GM21515 (cell line): ENCODE data around the gene TP53TG3.
"Not testable (repeated sequence)": the region's sequence is repeated elsewhere in the genome, so short reads cannot be mapped to it uniquely, and the experiment has no call there.

ENCODE experiments used
- ATAC-seq: cut with Tn5 transposase; IDR thresholded peaks from one replicate; pipeline ENCODE4 v1.9.1; 2021; ENCODE audit not compliant: unreplicated experiment

TP53TG3 gene

GRCh38 chr16:32676065-32676464, at the start of gene TP53TG3:
TSS of gene TP53TG3 (minus strand) at chr16:32676165. CDS start at chr16:32676097, 68 bp downstream.
- not testable (repeated sequence) for ATAC-seq

DNA sequence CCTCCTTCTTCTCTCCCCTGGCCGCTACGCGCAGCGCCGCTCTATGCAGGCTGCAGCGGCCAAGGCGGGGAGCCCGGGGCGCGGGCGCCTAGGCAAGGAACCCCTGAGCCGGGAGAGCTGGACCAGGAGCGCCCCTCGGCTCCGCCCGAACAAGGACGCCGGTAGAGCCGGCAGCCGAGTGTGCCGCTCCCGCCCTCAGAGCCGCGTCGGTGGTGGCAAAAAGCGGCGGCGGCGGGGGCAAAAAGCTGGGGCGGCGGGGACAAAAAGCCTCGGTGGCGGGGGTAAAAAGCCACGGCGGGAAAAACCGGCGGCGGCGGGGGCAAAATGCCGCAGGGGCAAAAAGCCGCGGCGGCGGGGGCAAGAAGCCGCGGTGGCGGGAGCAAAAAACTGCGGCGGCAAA, 25.1 kb downstream of the TP53TG3 start:
- not testable (repeated sequence) for ATAC-seq

DNA sequence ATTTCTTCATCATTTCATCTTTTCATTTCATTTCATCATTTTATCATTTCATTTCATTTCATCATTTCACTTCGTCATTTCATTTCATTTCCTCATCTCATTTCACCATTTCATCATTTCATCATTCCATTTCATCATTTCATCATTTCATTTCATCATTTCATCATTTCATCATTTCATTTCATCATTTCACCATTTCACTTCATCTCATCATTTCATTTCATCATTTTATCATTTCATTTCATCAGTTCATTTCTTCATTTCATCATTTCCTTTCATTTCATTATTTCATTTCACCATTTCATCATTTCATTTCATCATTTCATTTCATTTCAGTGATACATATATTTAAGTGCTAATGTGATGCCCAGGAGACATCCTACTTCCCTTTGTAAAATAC, 28.4 kb downstream of the TP53TG3 start:
- not testable (repeated sequence) for ATAC-seq

GRCh38 chr16:32646780-32647179, 29.2 kb downstream of the TP53TG3 start:
- ATAC-seq, result not testable (repeated sequence)

- ATAC-seq, result not testable (repeated sequence)
These were observed 29.8 kb downstream of the TP53TG3 start for GRCh38 chr16:32646177-32646576.

DNA sequence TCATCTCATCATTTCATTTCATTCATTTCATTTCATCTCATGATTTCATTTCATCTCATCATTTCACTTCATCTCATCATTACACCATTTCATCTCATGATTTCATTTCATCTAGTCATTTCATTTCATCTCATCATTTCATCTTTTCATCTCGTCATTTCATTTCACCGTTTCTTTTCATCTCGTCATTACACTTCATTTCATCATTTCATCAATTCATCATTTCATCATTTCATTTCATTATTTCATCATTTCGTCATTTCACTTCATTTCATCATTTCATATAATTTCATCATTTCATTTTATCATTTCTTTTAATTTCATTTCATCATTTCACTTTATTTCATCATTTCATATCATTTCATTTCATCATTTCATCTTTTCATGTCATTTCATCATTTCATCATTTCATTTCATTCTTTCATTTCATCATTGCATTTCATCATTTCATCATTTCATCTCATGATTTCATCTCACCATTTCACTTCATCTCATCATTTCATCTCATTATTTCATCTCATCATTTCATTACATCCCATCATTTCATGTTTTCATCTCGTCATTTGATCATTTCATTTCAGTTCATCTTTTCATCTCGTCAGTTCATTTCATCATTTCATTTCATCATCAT, 30.6 kb downstream of the TP53TG3 start:
- not testable (repeated sequence) for ATAC-seq

DNA sequence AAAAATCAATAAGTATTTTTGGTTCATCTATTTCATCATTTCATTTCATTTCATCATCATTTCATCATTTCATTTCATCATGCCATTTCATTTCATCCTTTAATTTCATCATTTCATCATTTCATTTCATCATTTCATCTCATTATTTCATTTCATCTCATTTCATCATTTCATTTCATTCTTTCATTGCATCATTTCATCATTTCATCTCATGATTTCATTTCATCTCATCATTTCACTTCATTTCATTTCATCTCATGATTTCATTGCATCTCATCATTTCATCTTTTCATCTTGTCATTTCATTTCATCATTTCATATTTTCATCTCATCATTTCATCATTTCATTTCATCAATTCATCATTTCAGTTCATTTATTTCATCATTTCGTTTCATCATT, 31.2 kb downstream of the TP53TG3 start:
- ATAC-seq, result not testable (repeated sequence)

DNA sequence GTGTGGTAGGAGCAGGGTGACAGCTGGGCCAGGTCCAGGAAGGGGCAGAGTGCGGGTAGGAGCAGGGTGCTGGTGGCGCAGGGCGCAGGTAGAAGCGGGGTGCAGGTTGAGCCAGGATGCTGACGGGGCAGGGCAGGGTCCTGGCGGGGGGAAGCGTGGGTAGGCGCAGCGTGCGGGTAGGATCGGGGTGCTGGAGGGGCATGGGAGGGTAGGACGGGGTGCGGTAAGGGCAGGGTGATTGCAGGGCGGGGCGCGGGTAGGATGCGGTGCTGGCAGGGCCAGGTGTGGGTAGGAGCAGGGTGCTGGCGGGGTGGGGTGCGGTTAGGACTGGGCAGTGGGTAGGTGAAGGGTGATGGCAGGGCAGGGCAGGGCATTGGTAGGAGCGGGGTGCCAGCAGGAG, 38.4 kb downstream of the TP53TG3 start:
- not testable (repeated sequence) for ATAC-seq

DNA sequence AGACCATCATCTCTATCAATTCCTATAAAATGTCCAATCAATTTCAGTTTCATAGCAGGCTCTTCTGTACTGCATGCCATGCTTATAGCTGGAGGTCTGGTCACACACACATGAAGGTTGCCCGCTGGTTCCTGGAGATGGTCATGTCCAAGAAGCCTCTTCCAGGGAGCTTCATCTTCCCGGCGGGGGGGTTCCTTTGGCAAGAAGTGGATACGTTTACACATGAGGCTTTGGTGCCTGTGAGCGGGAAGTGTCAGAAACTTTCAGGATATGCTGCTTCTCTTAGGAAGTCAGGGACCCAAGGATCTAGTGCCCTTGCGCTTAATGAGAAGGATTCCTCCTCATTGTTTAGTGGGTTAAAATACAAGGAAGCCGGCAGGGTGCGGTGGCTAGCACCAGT, 43.9 kb downstream of the TP53TG3 start:
- not testable (repeated sequence) for ATAC-seq
